Transverse colon (tissue), 3 donors: Measurements from ENCODE around the gene MYDGF.

Experiments
- CTCF ChIP-seq, 5 experiments: fragments of 200-600 bp in 3 of 5; fragments of 450-650 bp in 2 of 5; sonication (generic) in 3 of 5; IDR thresholded peaks; 1 replicate in 2 of 5; 2 replicates in 3 of 5; pipeline ENCODE4 v1.5.1; 2016 to 2017; ENCODE audit warnings: antibody characterized with exemption in 5 of 5, inconsistent platforms in 3 of 5, mild to moderate bottlenecking in 2 of 5, moderate library complexity in 1 of 5
- EP300 ChIP-seq: sonication (generic); formaldehyde crosslinking; IDR thresholded peaks from one replicate; pipeline ENCODE4 v1.6.1; 2017; ENCODE audit warnings: antibody characterized with exemption, low read depth

- TF ChIP-seq CTCF (IDR thresholded peaks at IDR 0.05) (no peak), EP300 (no peak)
Measured at GRCh38 chr19:4609878-4610511, 60.1 kb downstream of the MYDGF start.
